HepG2 (cell line): ENCODE results near the gene PIAS1. TPM values are rescaled to one million over a fixed set of nuclear protein-coding genes. Genes with fewer than 3 reads are reported as not detected.

ENCODE experiments used
- ASH2L ChIP-seq: fragments of 300-600, 200-600 bp; sonication (generic); IDR thresholded peaks from 2 replicates; pipeline ENCODE4 v1.7.0; 2017; ENCODE audit warnings: low read depth, mild to moderate bottlenecking, moderate library complexity, mixed read lengths, low read length; ENCODE audit not compliant: insufficient read length
- DBP ChIP-seq: sonication (generic); formaldehyde crosslinking; IDR thresholded peaks from 2 replicates; pipeline ENCODE4 v1.4.0; 2020; ENCODE audit warnings: missing genetic modification reagents; ENCODE audit errors: not compliant biosample characterization
- DMAP1 ChIP-seq: IDR thresholded peaks from 2 replicates; pipeline ENCODE4 v1.6.1; 2016
- HIVEP1 ChIP-seq: sonication (generic); formaldehyde crosslinking; IDR thresholded peaks from 2 replicates; pipeline ENCODE4 v1.4.0; 2020; ENCODE audit warnings: mild to moderate bottlenecking, missing genetic modification reagents
- IRF1 ChIP-seq: sonication (generic); formaldehyde crosslinking; IDR thresholded peaks from 2 replicates; pipeline ENCODE4 v1.4.0; 2020; ENCODE audit warnings: low read depth, mild to moderate bottlenecking, missing genetic modification reagents
- KDM4B ChIP-seq: sonication (generic); formaldehyde crosslinking; IDR thresholded peaks from 2 replicates; pipeline ENCODE4 v1.4.0; 2020; ENCODE audit warnings: missing genetic modification reagents
- NFE2L1 ChIP-seq: sonication (generic); formaldehyde crosslinking; IDR thresholded peaks from 2 replicates; pipeline ENCODE4 v1.4.0; 2020; ENCODE audit warnings: missing genetic modification reagents, mild to moderate bottlenecking, borderline replicate concordance
- PATZ1 ChIP-seq: sonication (generic); formaldehyde crosslinking; IDR thresholded peaks from 2 replicates; pipeline ENCODE4 v1.4.0; 2020; ENCODE audit warnings: missing genetic modification reagents
- ZBTB37 ChIP-seq: sonication (generic); formaldehyde crosslinking; IDR thresholded peaks from 2 replicates; pipeline ENCODE4 v1.4.0; 2020; ENCODE audit warnings: mild to moderate bottlenecking, missing genetic modification reagents
- ZNF101 ChIP-seq: sonication (generic); formaldehyde crosslinking; IDR thresholded peaks from 2 replicates; pipeline ENCODE4 v1.4.0; 2020; ENCODE audit warnings: mild to moderate bottlenecking, low read depth, missing genetic modification reagents, borderline replicate concordance
- ZNF264 ChIP-seq: sonication (generic); formaldehyde crosslinking; IDR thresholded peaks from 2 replicates; pipeline ENCODE4 v1.4.0; 2020; ENCODE audit warnings: missing genetic modification reagents
- ZNF30 ChIP-seq: sonication (generic); formaldehyde crosslinking; IDR thresholded peaks from 2 replicates; pipeline ENCODE4 v1.5.0; 2020; ENCODE audit warnings: mild to moderate bottlenecking, missing genetic modification reagents
- ZNF333 ChIP-seq: sonication (generic); formaldehyde crosslinking; IDR thresholded peaks from 2 replicates; pipeline ENCODE4 v1.4.0; 2020; ENCODE audit warnings: mild to moderate bottlenecking, missing genetic modification reagents, borderline replicate concordance
- ZNF367 ChIP-seq: sonication (generic); formaldehyde crosslinking; IDR thresholded peaks from 2 replicates; pipeline ENCODE4 v1.4.0; 2020; ENCODE audit warnings: missing genetic modification reagents, borderline replicate concordance
- polyA plus RNA-seq, 8 experiments: library from polyadenylated mRNA; depleted of rRNA in 3 of 8; stranded (reverse) in 7 of 8; unstranded in 1 of 8; fragments of >200 nt; fragmentation: Illumina TruSeq in 4 of 8; extraction: Trizol in 4 of 8; gene quantifications; 2 replicates each; pipeline versions ENCODE4 v1.2.1 to v1.2.3, GENCODE V29; 2011 to 2016; ENCODE audit warnings: low read depth in 4 of 8, missing spikeins in 1 of 8, mixed read lengths in 1 of 8; ENCODE audit not compliant: insufficient read depth in 1 of 8
- total RNA-seq, 5 experiments: library from RNA; depleted of rRNA; stranded (reverse); fragments of >200 nt; fragmentation: Illumina TruSeq; extraction: Trizol; gene quantifications; 2 replicates each; pipeline ENCODE4 v1.2.3, GENCODE V29; 2016; ENCODE audit warnings: low read depth in 1 of 5
- TF ChIP-seq, protein P1 (sequence below): fragments of 450-650 bp; IDR thresholded peaks from 2 replicates; pipeline ENCODE4 v1.6.1; 2017

Gene PIAS1
- total and polyA plus RNA-seq, 2 of the 13 experiments (the other 11 are each of a cell fraction or from before 2014, with no cell fraction given): 20.7 to 33.7 TPM

DNA sequence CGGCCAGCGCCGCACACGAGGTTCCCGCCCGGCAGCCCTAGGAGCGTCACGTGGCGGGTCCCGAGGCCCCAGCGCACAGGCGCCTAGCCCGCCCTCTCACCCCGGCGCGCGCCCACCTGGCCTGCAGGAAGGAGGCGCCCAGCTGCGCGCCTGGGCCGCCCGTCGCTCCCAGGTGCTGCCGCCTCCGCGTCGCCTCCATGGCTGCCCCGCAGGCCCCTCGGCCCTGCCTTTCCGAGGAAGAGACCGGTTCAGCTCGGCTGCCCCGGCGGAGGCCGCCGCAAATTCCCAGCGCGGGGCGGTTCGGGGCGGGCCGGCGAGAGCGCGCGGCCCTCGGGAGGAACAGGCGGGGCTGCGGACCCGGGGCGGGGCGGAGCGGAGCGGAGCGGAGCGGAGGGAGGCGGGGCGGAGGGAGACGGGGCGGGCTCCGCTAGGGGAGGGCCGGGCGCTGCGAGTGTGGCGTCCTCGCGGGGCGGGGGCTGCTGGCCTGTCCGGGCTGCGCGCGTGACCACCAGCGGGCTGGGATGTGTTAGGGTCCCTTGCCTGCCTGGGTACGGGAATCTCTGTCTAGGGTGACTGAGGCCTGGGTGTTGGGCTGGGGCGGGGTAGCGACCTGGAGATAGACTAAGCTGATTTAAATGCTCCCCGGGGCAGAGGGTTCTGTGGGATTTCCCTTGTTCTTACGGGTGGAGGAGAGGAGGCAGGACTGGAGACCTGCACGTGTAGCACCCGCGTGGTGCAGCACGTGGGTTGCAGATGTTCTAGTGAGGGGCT is 175.5 kb downstream of the PIAS1 start, which contains the start of gene CLN6 (continued):
- peak; percentile 57 for TF ChIP-seq DMAP1 (CRISPR knock-in tag)
- TF ChIP-seq IRF1 (CRISPR knock-in tag): peak; percentile 82; the same call in 1 of the 2 replicates
- TF ChIP-seq ZBTB37 (CRISPR knock-in tag): no peak
- TF ChIP-seq DBP (CRISPR knock-in tag): peak; percentile 81
- TF ChIP-seq HIVEP1: no peak; the same call in 1 of the 2 replicates
- no peak for TF ChIP-seq ZNF30 (CRISPR knock-in tag)
- TF ChIP-seq NFE2L1 (CRISPR knock-in tag): no peak
- TF ChIP-seq ZNF101 (CRISPR knock-in tag): 0 out of 2 replicates have a peak, but pooled peaks have one; percentile 82
- peak; percentile 90; the same call in 1 of the 2 replicates for TF ChIP-seq ZNF367 (CRISPR knock-in tag)
- 0 out of 2 replicates have a peak, but pooled peaks have one; percentile 8 for TF ChIP-seq ZNF333 (CRISPR knock-in tag)
- no peak for TF ChIP-seq KDM4B (CRISPR knock-in tag)
- TF ChIP-seq ASH2L: peak; percentile 85
- TF ChIP-seq, protein P1, sequence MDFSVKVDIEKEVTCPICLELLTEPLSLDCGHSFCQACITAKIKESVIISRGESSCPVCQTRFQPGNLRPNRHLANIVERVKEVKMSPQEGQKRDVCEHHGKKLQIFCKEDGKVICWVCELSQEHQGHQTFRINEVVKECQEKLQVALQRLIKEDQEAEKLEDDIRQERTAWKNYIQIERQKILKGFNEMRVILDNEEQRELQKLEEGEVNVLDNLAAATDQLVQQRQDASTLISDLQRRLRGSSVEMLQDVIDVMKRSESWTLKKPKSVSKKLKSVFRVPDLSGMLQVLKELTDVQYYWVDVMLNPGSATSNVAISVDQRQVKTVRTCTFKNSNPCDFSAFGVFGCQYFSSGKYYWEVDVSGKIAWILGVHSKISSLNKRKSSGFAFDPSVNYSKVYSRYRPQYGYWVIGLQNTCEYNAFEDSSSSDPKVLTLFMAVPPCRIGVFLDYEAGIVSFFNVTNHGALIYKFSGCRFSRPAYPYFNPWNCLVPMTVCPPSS: no peak
- TF ChIP-seq ZNF264 (CRISPR knock-in tag): no peak
- peak; percentile 59; the same call in 1 of the 2 replicates for TF ChIP-seq PATZ1 (CRISPR knock-in tag)
